CD4-positive, alpha-beta T cell treated with Interleukin-15 for 4 hours (primary cell): ENCODE measurements around the gene PASK.
"Not testable (repeated sequence)": the region's sequence is repeated elsewhere in the genome, so short reads cannot be mapped to it uniquely, and the experiment has no call there.

Source experiments
- DNase-seq: peaks from one replicate; pipeline ENCODE4 v3.0.0-alpha.2; 2020; ENCODE audit warnings: low spot score

PASK gene

DNA sequence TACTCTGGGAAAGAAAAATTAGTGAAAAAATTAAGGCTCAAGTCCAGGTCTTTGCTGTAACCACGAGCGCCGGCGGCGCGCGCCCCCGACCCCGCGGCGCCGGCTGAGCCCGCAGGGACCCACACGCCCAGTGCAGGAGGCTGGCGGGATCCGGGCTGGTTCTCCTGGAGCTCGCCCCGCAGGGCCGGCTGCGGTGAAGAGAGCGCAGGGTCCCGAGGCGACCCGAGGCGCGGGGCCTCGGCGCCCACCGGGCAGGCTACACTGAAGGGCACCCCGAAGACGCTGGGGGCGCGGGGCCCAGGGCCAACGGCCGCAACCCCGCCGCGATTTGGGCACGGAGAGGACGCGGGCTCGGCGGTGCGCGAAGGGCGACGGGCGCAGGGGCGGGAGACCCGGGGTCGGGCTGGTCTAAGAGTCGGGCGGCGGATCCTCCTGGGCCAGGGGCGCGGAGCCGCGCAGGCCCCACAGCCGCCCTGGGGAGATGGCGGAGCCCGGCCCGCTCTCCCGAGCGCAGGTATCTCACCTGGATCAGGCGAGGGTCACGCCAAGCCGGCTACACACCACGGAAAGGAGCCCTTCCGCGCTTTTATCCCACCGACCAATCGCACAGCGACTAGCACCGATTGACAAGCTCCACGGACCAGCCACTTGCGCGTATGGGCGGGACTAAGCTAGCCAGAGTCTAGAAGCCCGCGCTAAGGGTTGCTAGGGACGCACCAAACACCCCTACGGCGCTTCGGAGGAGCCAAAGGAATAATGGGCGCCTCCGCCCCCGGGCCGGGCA is at the start of gene PASK:
Gene PASK, minus strand, starts transcription at position 582 of the 784 bp plus-strand sequence. CDS start 6,440 bp downstream, outside the sequence.
- peak; percentile 93 for DNase-seq

DNA sequence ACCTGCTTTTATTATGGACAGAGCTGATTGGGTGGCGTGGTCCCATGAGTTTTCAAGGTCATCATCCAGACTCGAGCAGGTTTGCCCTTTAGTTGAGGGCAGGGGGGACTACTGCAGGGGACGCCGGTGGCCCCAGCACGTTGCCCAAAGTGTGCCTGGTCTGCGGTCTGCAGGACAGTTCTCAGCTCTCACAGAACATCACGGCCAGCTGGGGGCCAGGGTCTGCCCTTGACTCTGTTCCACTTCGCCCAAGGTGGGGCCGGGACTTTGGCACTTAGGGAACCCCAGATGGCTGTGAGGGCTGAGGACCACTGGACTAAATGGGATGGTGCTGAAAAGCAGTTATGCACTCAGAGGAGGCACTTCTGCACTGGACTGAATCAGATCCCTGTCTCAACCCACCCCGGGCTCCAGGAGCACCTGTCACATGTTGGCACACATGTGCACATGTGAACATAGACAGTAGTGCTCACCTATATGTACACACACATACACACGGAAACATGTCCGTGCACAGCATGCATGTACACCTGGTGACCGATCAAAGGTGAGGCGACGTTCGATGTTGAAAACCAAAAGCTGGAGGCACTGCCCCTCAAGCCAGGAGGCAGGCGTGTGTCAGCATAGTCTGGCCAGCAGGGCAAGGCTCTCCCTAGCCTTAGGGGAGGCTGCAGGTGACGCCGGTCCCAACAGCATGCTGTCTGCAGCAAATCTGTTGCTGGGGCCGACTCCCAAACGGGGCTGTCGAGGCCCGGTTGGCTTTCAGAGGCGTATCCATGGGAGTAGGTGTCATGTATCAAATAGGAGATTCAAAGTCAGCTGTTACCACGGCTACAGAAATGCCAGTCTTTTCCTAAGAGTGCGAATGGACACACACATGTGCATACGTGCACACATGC is 49.4 kb upstream of the PASK start:
- no peak for DNase-seq

DNA sequence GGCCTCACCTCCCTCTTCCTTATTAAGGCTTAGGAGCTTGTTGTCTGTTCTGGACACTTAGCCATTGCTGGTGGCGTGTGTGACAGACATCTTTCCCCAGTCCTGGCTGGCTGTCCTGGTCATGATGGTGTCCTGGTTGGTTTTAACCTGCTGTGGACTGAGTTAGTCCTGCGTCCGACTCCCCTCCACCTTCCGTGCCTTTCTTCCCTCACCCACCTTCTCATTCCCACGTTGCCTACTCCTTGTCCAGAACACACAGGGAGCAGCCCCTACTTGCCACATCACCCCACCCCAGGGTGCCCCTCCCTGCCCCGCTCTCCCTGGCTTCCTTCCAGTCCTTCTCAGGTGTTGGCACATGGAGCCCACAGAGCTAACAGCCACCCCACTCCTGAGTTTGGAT is 48.7 kb upstream of the PASK start:
- DNase-seq, result no peak

DNA sequence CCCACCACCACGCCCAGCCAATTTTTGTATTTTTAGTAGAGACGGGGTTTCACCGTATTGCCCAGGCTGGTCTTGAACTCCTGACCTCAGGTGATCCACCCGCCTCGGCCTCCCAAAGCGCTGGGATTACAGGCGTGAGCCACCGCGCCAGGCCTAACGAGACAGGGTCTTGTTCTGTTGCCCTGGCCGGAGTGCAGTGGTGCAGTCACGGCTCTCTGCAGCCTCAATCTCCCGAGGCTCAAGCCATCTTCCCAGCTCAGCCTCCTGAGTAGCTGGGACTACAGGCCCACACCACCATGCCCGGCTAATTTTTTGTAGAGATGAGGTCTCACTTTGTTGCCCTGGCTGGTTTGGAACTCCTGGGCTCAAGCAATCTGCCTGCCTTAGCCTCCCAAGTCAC is 48.0 kb upstream of the PASK start:
- not testable (repeated sequence) for DNase-seq

DNA sequence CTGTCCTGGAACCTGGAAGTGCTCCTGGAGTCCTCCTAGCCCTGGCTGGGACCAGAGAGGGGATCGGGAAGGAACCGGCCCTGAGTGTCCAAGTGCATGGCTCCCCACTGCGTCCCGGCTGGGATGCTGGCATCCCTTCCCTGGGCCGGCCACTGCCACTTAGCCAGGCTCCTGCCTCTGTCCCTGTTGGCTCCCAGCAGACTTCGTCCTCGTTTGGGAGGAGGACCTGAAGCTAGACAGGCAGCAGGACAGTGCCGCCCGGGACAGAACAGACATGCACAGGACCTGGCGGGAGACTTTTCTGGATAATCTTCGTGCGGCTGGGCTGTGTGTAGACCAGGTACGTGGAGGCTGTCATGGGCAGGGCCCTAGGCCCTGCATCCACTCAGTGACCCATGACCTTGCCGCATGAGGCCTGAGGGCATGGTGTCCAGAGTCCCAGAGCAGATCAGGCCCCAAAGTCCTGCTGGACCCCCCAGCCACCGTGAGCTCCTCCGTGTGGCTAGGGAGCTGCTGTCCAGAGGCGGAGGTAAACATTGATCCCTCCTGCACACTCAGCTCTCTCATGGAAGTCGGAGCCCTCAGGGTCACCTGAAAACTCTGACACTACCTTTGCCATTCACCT is 46.3 kb upstream of the PASK start:
- no peak for DNase-seq

DNA sequence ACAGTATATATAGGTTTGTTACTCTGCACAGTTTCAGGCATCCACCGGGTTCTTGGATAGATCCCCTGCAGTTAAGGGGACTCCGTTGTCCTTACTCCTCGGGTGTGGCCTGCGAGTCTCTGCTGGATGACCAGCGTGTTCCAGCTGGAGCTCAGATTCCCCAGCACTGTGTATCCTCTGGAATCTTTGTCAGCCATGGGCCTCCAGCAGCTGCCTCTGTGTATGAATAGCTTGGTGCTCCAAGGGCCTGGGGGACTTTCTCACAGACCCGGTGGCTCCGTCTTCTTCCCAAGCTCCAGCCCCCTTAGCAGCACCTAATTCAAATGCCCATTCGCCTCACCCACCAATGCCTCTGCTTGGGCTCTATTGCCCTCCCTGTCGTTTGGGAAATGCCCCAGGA is 45.5 kb upstream of the PASK start:
- no peak for DNase-seq

DNA sequence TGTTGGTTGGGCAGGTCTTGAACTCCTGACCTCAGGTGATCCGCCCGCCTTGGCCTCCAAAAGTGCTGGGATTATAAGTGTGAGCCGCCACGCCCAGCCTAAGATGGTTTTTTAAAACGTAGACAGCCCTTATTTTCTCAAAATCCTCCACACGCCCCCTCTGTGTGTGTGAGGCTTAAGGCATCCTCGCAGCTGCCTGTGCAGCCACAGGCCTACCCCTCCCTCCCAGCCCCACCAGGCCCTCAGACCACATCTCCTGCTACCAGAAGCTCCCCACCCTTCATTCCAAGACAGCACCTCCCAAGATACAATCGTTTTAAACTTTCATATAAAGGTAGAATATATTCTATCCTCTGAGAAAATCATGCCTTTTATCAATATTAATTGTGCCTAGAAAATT is 44.0 kb upstream of the PASK start:
- no peak for DNase-seq

DNA sequence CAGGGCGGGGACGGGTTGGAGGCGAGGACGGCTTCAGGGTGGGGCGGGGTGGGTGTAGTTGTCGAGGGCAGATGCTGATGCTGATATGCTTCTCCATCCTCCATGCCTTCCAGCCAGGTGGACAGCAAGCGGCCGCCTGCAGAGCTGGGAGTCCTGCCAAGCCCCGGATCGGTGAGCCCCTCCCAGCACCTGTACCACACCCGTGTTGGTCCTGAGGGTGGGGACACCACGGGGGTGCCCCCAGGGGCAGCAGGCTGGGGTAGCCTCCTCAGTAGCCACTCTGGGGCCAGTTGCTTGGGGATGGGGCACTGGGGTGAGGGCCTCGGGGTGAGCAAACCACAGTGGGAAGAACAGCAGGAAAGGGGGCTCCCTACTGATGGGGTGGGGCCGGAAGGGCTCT is 41.8 kb upstream of the PASK start:
- DNase-seq, result no peak

DNA sequence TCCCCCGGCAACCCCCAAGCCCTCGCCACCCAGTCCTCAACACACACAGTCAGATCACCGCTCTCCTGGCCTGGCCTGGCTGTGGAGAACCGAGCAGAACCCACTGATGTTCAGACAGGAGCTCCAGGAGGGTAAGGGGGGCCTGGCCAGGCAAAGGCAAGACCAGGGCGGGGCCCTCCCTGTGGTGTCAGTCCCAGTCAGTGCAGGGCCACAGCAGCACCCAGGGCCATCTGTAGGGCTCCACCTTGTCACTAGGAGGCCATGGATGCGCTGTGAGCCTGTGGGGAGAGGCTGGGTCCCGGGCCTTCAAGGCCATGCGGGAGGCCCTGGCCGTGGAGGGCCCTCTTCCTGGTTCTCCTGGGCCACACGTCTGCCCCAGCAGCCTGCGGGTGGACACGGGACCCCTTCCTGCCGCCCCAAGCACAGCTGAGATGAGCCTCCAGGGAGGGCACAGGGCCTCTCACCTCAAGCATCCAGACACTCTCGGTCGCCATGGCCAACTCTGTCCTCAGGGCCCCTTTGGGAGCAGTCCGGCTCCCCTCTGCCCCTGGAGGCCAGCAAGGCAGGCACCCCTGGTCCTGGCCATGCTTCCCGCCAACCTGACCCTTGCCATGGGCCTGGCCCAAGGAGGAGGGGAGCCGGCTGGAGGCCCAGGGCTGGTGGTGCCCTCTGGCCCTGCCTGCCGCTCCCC is 41.2 kb upstream of the PASK start:
- no peak for DNase-seq

DNA sequence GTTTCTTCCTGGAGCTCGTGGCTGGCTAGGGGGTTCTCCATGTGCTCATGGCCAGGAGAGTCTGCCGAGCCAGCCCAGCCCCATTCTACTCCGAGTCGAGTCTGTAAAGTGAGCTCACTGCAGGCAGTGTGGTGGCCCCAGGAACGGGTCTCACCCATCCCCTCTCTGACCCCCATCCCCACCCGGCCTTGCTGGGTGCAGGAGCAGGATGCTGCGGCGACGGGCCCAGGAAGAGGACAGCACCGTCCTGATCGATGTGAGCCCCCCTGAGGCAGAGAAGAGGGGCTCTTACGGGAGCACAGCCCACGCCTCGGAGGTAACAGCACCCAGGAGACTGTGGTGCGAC is 40.6 kb upstream of the PASK start:
- DNase-seq, result no peak

DNA sequence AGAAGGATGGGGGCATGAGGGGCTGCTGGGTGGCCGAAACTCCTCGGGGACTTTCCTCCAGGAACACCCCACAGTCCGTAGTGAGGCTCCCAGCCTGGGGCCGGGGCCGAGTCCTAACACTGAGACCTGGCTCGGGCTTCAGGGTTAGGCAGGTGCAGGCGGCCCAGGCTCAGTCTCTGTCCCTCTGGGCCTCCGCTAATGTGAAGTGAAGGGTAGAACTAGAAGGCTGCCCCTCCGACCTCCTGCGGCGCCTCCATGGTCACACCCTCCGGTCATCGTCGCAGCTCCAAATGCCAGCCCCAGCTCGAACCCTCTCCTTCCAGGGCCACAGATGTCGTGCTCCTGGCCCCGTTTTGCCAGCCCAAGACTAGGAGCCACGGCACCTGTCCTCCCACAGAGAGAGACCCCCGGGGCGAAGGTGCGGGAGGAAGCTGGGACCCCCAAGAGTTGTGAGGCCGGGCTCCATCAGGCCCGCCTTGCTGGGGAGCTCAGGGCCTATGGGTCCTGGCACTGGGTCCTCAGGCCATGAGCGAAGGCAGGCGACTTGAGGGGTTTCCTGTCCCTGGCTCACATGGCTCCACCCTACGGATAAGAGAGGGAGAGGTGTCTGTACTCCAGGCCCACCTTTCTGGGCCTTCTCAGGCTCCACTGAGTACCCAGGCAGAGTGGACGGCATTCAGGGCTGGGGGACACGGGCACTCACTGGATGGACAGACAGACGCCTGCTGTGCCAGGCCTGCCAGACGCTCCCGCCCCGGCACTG is 40.0 kb upstream of the PASK start:
- no peak for DNase-seq

DNA sequence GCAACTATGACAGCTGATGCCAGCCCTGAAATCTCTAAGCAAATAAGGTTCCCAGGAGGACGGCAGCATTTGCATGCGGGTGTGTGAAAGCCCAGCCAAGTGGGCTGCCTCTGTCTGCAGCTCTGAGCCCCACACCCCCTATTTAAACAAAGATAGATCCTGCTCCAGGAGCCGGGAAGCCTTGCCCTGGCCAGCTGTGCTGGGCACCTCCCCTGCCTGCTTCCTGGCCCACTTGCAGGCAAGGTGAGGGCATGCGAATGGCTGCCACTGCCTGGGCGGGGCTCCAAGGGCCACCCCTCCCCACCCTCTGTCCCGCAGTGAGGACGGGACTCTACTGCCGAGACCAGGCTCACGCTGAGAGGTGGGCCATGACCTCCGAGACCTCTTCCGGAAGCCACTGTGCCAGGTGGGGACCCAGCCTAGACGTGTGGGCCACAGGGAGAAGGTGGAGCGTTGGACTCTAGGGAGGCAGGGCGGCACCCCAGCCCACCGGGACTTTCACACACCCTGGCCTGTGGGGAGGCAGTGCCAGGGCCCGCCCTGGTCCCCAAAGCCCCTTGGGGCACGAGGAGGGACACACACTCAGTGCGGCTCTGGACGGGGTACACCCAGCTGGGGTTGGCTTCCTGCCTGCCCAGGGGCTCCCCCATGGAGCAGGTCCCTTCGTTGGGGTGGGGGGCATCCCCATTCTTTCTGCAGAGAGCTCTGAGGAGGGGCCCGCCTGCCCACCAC is 39.3 kb upstream of the PASK start, which contains the start of gene ANO7:
Gene ANO7, plus strand, starts transcription at position 317 of the 732 bp plus-strand sequence. CDS start 1,387 bp downstream, outside the sequence.
- DNase-seq, result no peak

DNA sequence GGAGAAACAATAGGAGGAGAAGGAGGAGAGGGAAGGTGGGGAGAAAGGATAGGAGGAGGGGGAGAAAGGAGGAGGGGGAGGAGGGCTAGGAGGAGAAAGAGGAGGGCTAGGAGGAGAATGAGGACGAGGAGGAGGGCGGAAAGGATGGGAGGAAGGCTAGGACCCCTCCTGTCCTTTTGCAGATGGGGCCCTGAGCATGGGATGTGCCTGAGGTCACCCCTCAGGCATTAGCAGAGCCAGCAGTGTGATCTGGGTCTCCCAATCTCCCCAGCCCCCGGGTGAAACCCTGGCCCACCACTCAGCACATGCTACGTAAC is 38.6 kb upstream of the PASK start:
- no peak for DNase-seq

DNA sequence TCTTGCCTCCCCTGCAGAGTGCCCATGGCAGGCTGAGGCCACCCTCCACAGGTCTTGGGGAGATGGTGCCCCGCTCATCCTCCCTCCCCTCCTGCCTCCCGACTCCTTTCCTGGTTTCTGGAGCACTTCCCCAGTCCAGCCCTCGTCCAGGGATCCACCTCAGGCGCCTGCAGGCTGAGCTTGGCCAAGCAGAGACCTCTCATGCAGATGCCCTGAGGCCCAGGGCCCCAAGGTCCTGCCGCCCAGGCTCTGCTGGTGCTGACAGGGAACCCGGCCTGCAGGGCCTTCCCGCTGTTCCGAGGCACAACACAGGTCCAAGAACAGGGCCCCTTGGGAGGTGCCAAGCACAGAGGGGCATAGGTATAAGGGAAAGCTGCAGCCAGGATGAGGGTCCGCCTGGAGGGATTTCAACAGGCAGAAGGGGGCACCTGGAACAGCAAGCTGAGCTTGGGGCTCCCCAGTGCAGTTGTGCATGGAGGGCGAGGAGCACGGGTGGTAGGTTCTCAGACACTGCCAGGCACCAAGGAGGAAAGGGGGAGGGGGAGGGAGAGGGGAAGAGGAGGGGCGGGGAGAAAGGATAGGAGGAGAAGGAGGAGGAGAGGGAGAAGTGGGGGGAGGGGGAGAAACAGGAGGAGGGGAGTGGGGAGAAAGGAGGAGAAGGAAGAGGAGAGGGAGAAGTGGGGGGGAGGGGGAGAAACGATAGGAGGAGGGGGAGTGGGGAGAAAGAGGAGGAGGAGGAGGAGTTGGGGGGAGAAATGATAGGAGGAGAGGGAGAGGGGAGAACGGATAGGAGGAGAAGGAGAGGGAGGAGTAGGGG is 38.0 kb upstream of the PASK start:
- no peak for DNase-seq

DNA sequence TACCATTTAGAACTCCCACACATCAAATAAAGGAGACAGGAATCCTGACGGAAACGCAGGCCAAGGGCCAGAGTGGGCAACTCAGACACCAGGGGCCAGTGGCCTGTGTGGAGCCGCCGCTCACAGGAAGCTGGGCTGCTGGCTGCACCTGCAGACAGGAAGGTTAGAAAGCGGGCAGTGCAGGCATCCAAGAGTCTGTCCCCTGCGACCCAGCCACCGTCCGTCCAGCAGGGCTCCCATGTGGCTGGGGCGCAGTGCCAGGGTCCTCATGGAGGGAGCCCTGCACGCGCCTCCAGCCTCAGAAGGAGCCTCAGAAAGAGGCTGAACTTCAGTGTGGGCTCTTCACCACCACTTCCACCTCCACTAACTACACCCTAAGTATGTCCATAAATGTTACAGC is 36.7 kb upstream of the PASK start:
- DNase-seq, result no peak

DNA sequence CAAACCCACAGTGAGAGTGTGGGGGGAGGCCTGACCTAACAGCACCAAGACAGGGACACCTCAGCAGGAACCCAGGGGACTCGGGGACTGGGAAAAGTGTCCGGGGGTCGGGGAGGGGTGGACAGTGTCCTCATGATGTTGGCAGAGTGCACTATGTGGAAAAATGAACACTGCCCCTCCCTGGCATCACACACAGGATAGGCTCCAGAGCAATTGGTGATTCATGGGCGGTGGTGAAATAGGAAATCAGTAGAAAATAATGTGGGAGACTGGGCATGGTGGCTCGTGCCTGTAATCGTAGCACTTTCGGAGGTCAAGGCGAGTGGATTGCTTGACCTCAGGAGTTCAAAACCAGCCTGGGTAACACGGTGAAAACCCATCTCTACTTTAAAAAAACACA is 35.6 kb upstream of the PASK start:
- DNase-seq, result no peak

DNA sequence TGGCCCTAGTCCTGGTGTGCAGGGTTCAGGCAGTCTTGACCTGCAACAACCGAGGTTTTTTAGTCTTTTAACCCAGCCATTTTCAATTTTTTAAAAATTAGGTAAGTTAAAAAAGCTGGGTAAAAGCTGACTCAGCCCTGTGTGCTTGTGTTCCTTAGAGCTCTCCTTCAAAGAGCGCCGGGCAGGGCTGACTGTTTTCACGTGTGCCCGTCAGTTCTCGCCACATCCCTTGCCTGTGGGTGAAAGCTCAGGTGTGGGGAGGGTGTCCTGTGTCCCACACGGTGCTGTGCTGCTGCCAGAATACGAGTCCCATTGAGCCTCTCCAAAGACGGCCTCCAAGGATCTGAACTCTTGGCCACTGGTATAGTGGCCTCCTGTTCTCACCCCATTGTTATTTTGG is 33.9 kb upstream of the PASK start:
- no peak for DNase-seq

DNA sequence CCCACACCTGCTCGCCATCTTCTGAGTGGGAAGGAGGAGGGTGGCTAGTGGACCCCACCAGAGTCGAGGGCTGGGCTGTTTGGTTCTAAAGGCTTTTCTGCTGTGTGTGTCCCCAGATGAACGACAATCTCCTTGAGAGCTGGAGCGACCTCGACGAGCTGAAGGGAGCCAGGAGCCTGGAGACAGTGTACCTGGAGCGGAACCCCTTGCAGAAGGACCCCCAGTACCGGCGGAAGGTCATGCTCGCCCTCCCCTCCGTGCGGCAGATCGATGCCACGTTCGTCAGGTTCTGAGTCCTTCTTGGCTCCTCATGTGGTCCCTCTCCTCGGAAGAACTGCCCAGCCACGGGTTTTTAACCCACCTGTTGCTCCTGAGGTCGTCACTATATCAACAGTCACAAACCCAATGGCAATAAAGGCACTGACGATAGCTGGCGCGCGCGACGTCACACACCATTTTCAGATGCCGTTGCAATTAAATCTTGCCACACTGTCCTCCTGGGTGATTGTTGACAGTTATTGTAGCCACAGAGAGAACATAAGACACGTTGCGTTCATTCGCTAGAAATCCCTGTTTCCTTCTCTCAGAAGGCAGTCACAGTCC is 33.4 kb upstream of the PASK start:
- no peak for DNase-seq

DNA sequence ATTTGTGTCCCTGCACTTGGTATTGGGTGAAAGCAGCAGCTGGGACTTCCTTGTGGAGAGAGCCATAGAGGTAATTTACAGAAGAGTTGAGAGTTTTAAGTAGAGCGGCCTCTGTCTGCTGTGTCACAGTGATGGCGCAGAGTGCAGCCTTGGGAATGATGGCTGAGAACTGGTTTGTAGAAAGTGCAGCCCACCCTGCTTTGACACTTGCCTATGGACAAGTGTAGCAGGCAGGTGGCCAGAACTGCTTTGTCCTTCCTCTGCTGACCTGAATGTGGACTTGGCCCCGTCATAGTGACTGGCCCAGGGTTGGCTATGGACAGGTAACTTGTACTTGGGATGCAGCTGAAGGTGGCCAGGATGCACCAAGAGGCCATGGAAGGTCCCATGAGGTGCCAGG is 32.9 kb upstream of the PASK start:
- no peak for DNase-seq

DNA sequence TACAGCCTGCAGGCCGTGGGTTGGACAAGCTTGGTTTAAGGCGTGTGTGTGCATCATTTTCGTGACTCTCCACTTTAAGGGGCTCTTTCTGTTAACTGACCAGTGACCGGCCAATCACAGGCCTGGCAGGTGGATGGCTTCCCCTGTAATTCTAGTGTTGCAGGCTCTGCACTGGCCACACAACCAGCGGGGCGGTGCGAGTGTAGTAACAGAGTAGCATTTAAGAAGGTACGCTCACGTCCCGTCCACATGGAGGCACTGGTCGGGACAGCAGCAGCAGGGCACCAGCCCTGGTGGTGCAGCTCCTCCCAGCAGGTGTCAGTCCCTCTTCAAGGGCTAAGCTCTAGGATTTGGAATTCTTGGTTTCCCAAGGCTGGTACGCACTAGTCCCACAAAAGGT is 31.2 kb upstream of the PASK start:
- DNase-seq, result no peak
